Activated T-cell treated with anti-CD3 and anti-CD28 coated beads, Interleukin-2, amount 50 U/mL, for 4 hours (primary cell): ENCODE results near the gene IRF8. TPM values are rescaled to one million over a fixed set of nuclear protein-coding genes. Genes with fewer than 3 reads are reported as not detected.

ENCODE experiments used
- ATAC-seq, 2 donors: fragments of 200-7000 bp; cut with Tn5 transposase; one replicate each; pipeline ENCODE4 v1.10.0; 2021
- DNase-seq: peaks from one replicate; pipeline ENCODE4 v3.0.0-alpha.2; 2020
- H3K27me3 Mint-ChIP-seq: one replicate; pipeline ENCODE4 v1.8.0; 2021; ENCODE audit warnings: low read depth, mixed read lengths
- H3K36me3 Mint-ChIP-seq: one replicate; pipeline ENCODE4 v1.8.0; 2022; ENCODE audit warnings: mixed read lengths; ENCODE audit not compliant: insufficient read depth
- H3K4me1 Mint-ChIP-seq: one replicate; pipeline ENCODE4 v1.8.0; 2021; ENCODE audit warnings: low read depth, mixed read lengths
- H3K4me3 Mint-ChIP-seq: one replicate; pipeline ENCODE4 v1.8.0; 2021; ENCODE audit warnings: mild to moderate bottlenecking, moderate library complexity, mixed read lengths
- H3K9me3 Mint-ChIP-seq: one replicate; pipeline ENCODE4 v1.8.0; 2021; ENCODE audit warnings: mixed read lengths
- total RNA-seq, 3 donors: library from RNA; stranded (reverse); gene quantifications; one replicate each; pipeline ENCODE4 v1.2.1, GENCODE V29; 2021

The IRF8 gene
- total RNA-seq, 3 donors from 2014 or later, result 561 to 775 (median 745) TPM

GRCh38 chr16:85919271-85920267, 20.6 kb downstream of the IRF8 start:
- Mint-ChIP-seq H3K4me3 (no peak overlapping the region), H3K9me3 (no peaks in the 10 kb centered on the region), H3K27me3 (no peaks in the 10 kb centered on the region), H3K4me1 (peaks cover 22% of the 10 kb centered on the region), H3K36me3 (peaks cover 35% of the 10 kb centered on the region)
- DNase-seq (no peak), ATAC-seq (peak in 1 of 2 donors; percentile 19)

GRCh38 chr16:85921026-85921425, 22.1 kb downstream of the IRF8 start:
- Mint-ChIP-seq H3K27me3 (no peaks in the 10 kb centered on the region), H3K36me3 (peaks cover 35% of the 10 kb centered on the region), H3K9me3 (no peaks in the 10 kb centered on the region), H3K4me1 (peaks cover 35% of the 10 kb centered on the region), H3K4me3 (no peak overlapping the region)
- ATAC-seq, result no peak
- DNase-seq, result no peak

- no peaks in the 10 kb centered on the region for H3K27me3 Mint-ChIP-seq
- ATAC-seq (no peak), DNase-seq (no peak)
- H3K36me3 Mint-ChIP-seq, result peaks cover 22% of the 10 kb centered on the region
- no peaks in the 10 kb centered on the region for H3K9me3 Mint-ChIP-seq
- no peak overlapping the region for H3K4me3 Mint-ChIP-seq
- peaks cover 34% of the 10 kb centered on the region for H3K4me1 Mint-ChIP-seq
Observed at GRCh38 chr16:85923153-85924021, 24.4 kb downstream of the IRF8 start.

- Mint-ChIP-seq H3K4me1 (peaks cover 39% of the 10 kb centered on the region), H3K4me3 (no peak overlapping the region), H3K36me3 (peaks cover 18% of the 10 kb centered on the region), H3K27me3 (peaks cover 4% of the 10 kb centered on the region), H3K9me3 (no peaks in the 10 kb centered on the region)
- DNase-seq (peak; percentile 37), ATAC-seq (peak; percentile 51 to 58)
Observed at GRCh38 chr16:85924675-85925074, 25.7 kb downstream of the IRF8 start.

- peaks cover 4% of the 10 kb centered on the region for H3K27me3 Mint-ChIP-seq
- H3K4me3 Mint-ChIP-seq, result no peak overlapping the region
- H3K4me1 Mint-ChIP-seq, result peaks cover 36% of the 10 kb centered on the region
- H3K36me3 Mint-ChIP-seq, result peaks cover 5% of the 10 kb centered on the region
- no peaks in the 10 kb centered on the region for H3K9me3 Mint-ChIP-seq
- ATAC-seq (no peak), DNase-seq (no peak)
Observed at GRCh38 chr16:85926370-85926769, 27.4 kb downstream of the IRF8 start.

GRCh38 chr16:85927371-85927770, 28.4 kb downstream of the IRF8 start:
- ATAC-seq (no peak), DNase-seq (no peak)
- Mint-ChIP-seq H3K4me3 (peak overlapping the region; percentile 53), H3K36me3 (no peaks in the 10 kb centered on the region), H3K27me3 (peaks cover 4% of the 10 kb centered on the region), H3K9me3 (no peaks in the 10 kb centered on the region), H3K4me1 (peaks cover 36% of the 10 kb centered on the region)

- peaks cover 4% of the 10 kb centered on the region for H3K27me3 Mint-ChIP-seq
- peak overlapping the region; percentile 53 for H3K4me3 Mint-ChIP-seq
- peaks cover 36% of the 10 kb centered on the region for H3K4me1 Mint-ChIP-seq
- DNase-seq, result no peak
- no peak for ATAC-seq
- H3K36me3 Mint-ChIP-seq, result no peaks in the 10 kb centered on the region
- no peaks in the 10 kb centered on the region for H3K9me3 Mint-ChIP-seq
Observed at GRCh38 chr16:85927959-85928358, 29.0 kb downstream of the IRF8 start.

GRCh38 chr16:85928401-85928820, 29.4 kb downstream of the IRF8 start:
- ATAC-seq, result no peak
- no peak for DNase-seq
- Mint-ChIP-seq H3K27me3 (peaks cover 4% of the 10 kb centered on the region), H3K9me3 (no peaks in the 10 kb centered on the region), H3K4me1 (peaks cover 38% of the 10 kb centered on the region), H3K4me3 (peak overlapping the region; percentile 27), H3K36me3 (peaks cover 1% of the 10 kb centered on the region)

GRCh38 chr16:85929259-85929721, 30.3 kb downstream of the IRF8 start:
- DNase-seq, result no peak
- H3K9me3 Mint-ChIP-seq, result no peaks in the 10 kb centered on the region
- H3K4me1 Mint-ChIP-seq, result peaks cover 43% of the 10 kb centered on the region
- no peak overlapping the region for H3K4me3 Mint-ChIP-seq
- H3K27me3 Mint-ChIP-seq, result peaks cover 4% of the 10 kb centered on the region
- peaks cover 4% of the 10 kb centered on the region for H3K36me3 Mint-ChIP-seq
- ATAC-seq, result no peak

- peaks cover 4% of the 10 kb centered on the region for H3K27me3 Mint-ChIP-seq
- H3K4me3 Mint-ChIP-seq, result no peak overlapping the region
- no peak for DNase-seq
- no peaks in the 10 kb centered on the region for H3K9me3 Mint-ChIP-seq
- no peak for ATAC-seq
- H3K4me1 Mint-ChIP-seq, result peaks cover 43% of the 10 kb centered on the region
- peaks cover 4% of the 10 kb centered on the region for H3K36me3 Mint-ChIP-seq
Observed at GRCh38 chr16:85930301-85930700, 31.3 kb downstream of the IRF8 start.

- Mint-ChIP-seq H3K9me3 (no peaks in the 10 kb centered on the region), H3K4me3 (no peak overlapping the region), H3K4me1 (peaks cover 50% of the 10 kb centered on the region), H3K27me3 (peaks cover 4% of the 10 kb centered on the region), H3K36me3 (peaks cover 4% of the 10 kb centered on the region)
- DNase-seq, result no peak
- no peak for ATAC-seq
Observed at GRCh38 chr16:85931596-85932402, 32.8 kb downstream of the IRF8 start.

GRCh38 chr16:85934210-85934609, 35.2 kb downstream of the IRF8 start:
- ATAC-seq (no peak), DNase-seq (no peak)
- Mint-ChIP-seq H3K36me3 (peaks cover 9% of the 10 kb centered on the region), H3K4me3 (no peak overlapping the region), H3K4me1 (peaks cover 55% of the 10 kb centered on the region), H3K27me3 (no peaks in the 10 kb centered on the region), H3K9me3 (peaks cover 6% of the 10 kb centered on the region)

- Mint-ChIP-seq H3K4me3 (peak overlapping the region; percentile 65), H3K9me3 (peaks cover 6% of the 10 kb centered on the region), H3K4me1 (peaks cover 55% of the 10 kb centered on the region), H3K27me3 (no peaks in the 10 kb centered on the region), H3K36me3 (peaks cover 9% of the 10 kb centered on the region)
- ATAC-seq (no peak), DNase-seq (no peak)
Observed at GRCh38 chr16:85935391-85935973, 36.5 kb downstream of the IRF8 start.
